Stimulated activated CD8-positive, alpha-beta memory T cell treated with anti-CD3 and anti-CD28 coated beads, Interleukin-12 subunit alpha, Interleukin-12 subunit beta, amount 100 ng/mL, for 24 hours (primary cell): Measurements from ENCODE around the gene NDUFAF2.
"Not testable (repeated sequence)": the region's sequence is repeated elsewhere in the genome, so short reads cannot be mapped to it uniquely, and the experiment has no call there.

Source experiments
- DNase-seq: peaks from one replicate; pipeline ENCODE4 v3.0.0-alpha.2; 2020; ENCODE audit errors: extremely low read depth

The NDUFAF2 gene

GRCh38 chr5:60944904-60945812, at the start of gene NDUFAF2, which contains the start of gene ERCC8:
Gene NDUFAF2, plus strand, starts transcription at chr5:60945205. Its CDS starts 51 bp downstream, at chr5:60945256.
Gene ERCC8, minus strand, starts transcription at chr5:60945070. Its CDS starts 62 bp downstream, at chr5:60945008.
- DNase-seq, result peak; percentile 59

- DNase-seq, result no peak
Measured at GRCh38 chr5:60896991-60897390, 48.0 kb upstream of the NDUFAF2 start.

GRCh38 chr5:60903356-60903755, 41.6 kb upstream of the NDUFAF2 start:
- no peak for DNase-seq

- no peak for DNase-seq
Measured at GRCh38 chr5:60916646-60917045, 28.4 kb upstream of the NDUFAF2 start.

GRCh38 chr5:60918466-60918865, 26.5 kb upstream of the NDUFAF2 start:
- DNase-seq, result no peak

GRCh38 chr5:60927450-60927849, 17.6 kb upstream of the NDUFAF2 start:
- no peak for DNase-seq

- no peak for DNase-seq
Measured at GRCh38 chr5:60929024-60929423, 16.0 kb upstream of the NDUFAF2 start.

GRCh38 chr5:60943624-60944023, 1.4 kb upstream of the NDUFAF2 start:
- DNase-seq, result no peak

- DNase-seq, result no peak
Measured at GRCh38 chr5:60945813-60946187, 795 bp downstream of the NDUFAF2 start.

GRCh38 chr5:60948738-60949137, 3.7 kb downstream of the NDUFAF2 start:
- no peak for DNase-seq

- DNase-seq, result no peak
Measured at GRCh38 chr5:60955239-60955638, 10.2 kb downstream of the NDUFAF2 start.

GRCh38 chr5:60958088-60958487, 13.1 kb downstream of the NDUFAF2 start:
- no peak for DNase-seq

GRCh38 chr5:60958712-60959111, 13.7 kb downstream of the NDUFAF2 start:
- no peak for DNase-seq

- no peak for DNase-seq
Measured at GRCh38 chr5:60959156-60959555, 14.2 kb downstream of the NDUFAF2 start.

- DNase-seq, result no peak
Measured at GRCh38 chr5:60960591-60960990, 15.6 kb downstream of the NDUFAF2 start.

- no peak for DNase-seq
Measured at GRCh38 chr5:60961685-60962084, 16.7 kb downstream of the NDUFAF2 start.

- peak; percentile 14 for DNase-seq
Measured at GRCh38 chr5:60972231-60972630, 27.2 kb downstream of the NDUFAF2 start.

GRCh38 chr5:60977956-60978737, 33.1 kb downstream of the NDUFAF2 start:
- DNase-seq, result no peak

- DNase-seq, result no peak
Measured at GRCh38 chr5:60978968-60979367, 34.0 kb downstream of the NDUFAF2 start.

- DNase-seq, result no peak
Measured at GRCh38 chr5:60980511-60980910, 35.5 kb downstream of the NDUFAF2 start.

- DNase-seq, result not testable (repeated sequence)
Measured at GRCh38 chr5:60982127-60982526, 37.1 kb downstream of the NDUFAF2 start.

- DNase-seq, result no peak
Measured at GRCh38 chr5:60989790-60990189, 44.8 kb downstream of the NDUFAF2 start.

GRCh38 chr5:60992871-60993270, 47.9 kb downstream of the NDUFAF2 start:
- DNase-seq, result no peak
